Measurements from ENCODE around the gene PNPLA7. TPM values are rescaled to one million over a fixed set of nuclear protein-coding genes. Genes with fewer than 3 reads are reported as not detected.

The PNPLA7 gene
- total RNA-seq, 4 donors from 2014 or later, result 0.61 to 3.4 (median 0.91) TPM

DNA sequence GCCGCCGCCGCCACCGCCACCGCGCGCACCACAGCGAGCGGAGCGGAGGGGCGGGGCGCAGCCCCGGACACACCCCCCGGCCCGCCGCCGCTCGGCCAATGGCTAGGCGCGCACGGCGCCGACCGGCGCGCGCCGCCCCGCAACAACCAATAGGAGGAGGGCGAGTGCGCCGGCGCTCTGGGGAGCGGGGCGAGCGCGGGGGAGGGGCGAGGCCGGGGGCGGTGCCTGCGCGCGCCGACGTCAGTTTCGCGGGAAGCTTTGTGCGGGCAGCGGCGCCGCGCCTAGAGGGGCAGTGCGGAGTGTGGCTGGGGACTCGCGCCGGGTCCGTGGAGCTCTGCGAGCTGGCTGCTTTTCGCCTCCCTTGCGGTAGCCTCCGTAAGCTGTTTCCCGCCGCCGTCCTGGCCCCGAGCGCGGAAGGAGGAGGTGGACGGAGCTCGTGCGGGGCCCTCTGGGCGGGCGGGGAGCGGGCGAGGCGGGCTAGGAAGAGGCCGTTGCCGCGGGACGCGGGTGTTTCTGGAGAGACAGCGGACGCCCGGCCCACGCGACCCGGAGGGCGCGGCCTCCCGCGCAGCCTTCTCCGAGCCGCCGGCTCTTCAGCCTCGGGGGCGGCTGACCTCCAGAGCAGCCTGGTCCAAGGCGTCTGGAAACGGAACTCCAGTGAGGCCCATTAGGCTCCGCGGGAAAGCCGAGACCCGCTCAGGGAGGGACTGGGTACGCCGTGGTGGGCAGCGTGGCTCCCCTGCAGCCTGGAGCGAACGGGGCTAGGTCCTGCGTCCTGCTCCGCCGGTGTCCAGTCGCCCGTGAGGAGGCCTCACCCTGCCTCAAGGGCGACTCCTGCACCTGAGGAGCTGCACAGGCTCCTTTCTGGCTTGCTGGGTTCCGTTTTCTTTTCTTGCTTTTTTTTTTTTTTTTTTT lies 40.5 kb upstream of the PNPLA7 start, which contains the start of gene ZMYND19:
TSS of gene ZMYND19 (minus strand) at position 44 of the 915 bp plus-strand sequence. CDS start 249 bp downstream, outside the sequence.
- peak; percentile 57 for DNase-seq
- Histone ChIP-seq H3K9me3 (no peaks in the 10 kb centered on the region), H3K27me3 (no peaks in the 10 kb centered on the region), H3K4me1 (peaks cover 16 to 42% (median 19%) of the 10 kb centered on the region in 3 donors), H3K36me3 (peaks cover 18 to 31% (median 20%) of the 10 kb centered on the region in 3 donors), H3K4me3 (peak within 1 kb of the TSS; percentile 74 to 87 (median 81)), H3K27ac (peak within 1 kb of the TSS; percentile 80 to 90 (median 82))
- WGBS, 2 donors, result 0 to 2% methylated on average over 7 to 11 of the region's 113 CpGs
- intact Hi-C loops (cut with DNase I), result no loop called here
- TF ChIP-seq POLR2A (IDR thresholded peaks at IDR 0.05) (peak in 2 of 4 donors; percentile 11 to 48), CTCF (IDR thresholded peaks at IDR 0.05) (no peak)

DNA sequence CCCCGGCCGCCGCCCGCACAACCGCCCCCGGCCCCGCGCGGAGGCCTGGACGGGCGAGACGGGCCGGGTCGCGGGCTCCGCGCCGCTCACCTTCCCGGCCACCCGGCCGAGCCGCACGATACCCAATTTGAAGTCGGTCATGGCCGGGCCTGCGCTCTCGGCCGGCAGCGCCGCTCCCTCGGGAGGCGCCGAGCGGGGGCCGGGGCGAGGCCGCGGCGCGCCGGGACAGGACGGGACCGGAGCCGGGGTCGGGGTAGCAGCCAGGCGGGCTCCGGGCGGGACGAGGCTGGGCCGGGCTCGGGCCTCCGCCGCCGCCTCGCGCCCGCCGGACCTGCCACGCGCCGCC lies 39.9 kb upstream of the PNPLA7 start:
- Histone ChIP-seq H3K9me3 (no peaks in the 10 kb centered on the region), H3K4me3 (peak overlapping the region; percentile 49 to 82 (median 76)), H3K27me3 (no peaks in the 10 kb centered on the region), H3K36me3 (peaks cover 19 to 38% (median 22%) of the 10 kb centered on the region in 3 donors), H3K4me1 (peaks cover 16 to 42% (median 19%) of the 10 kb centered on the region in 3 donors), H3K27ac (peak overlapping the region; percentile 43 to 87 (median 82))
- intact Hi-C loops (cut with DNase I), result no loop called here
- TF ChIP-seq POLR2A (IDR thresholded peaks at IDR 0.05) (no peak), CTCF (IDR thresholded peaks at IDR 0.05) (no peak)
- DNase-seq, result no peak
- no CpG with 5 or more reads among the region's 61 CpGs for WGBS, 2 donors

- Histone ChIP-seq H3K27ac (peak overlapping the region; percentile 43 to 87 (median 82)), H3K4me3 (peak overlapping the region; percentile 49 to 82 (median 76)), H3K27me3 (no peaks in the 10 kb centered on the region), H3K4me1 (peaks cover 16 to 42% (median 19%) of the 10 kb centered on the region in 3 donors), H3K9me3 (no peaks in the 10 kb centered on the region), H3K36me3 (peaks cover 19 to 42% (median 22%) of the 10 kb centered on the region in 3 donors)
- 6% methylated on average over 10 of the region's 58 CpGs; no CpG with 5 or more reads in 1 of the 2 donors for WGBS, 2 donors
- TF ChIP-seq POLR2A (IDR thresholded peaks at IDR 0.05) (no peak), CTCF (IDR thresholded peaks at IDR 0.05) (no peak)
- intact Hi-C loops (cut with DNase I), result no loop called here
- DNase-seq, result no peak
Measured at GRCh38 chr9:137589441-137590122, 39.4 kb upstream of the PNPLA7 start.

DNA sequence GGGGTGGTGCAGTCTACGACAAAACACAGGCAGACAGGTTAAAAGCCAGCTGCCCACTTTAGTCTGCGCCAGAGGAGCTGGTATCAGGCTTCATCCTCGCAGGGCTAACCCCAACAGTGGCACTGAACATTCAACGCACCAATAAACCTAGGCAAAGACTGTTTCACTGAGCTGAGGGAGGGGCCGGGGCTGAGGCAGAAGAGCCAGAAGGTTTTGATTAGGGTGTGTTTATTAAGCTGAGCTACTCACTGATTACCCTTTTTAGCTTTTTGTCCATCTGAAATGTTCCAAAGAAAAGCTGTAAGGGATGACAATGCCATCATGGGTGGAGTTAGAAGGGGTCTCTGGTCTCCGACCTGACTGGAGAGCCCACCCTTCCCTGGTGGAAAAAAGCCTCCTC lies 38.7 kb upstream of the PNPLA7 start:
- no peak for DNase-seq
- Histone ChIP-seq H3K4me1 (peaks cover 16 to 36% (median 19%) of the 10 kb centered on the region in 3 donors), H3K4me3 (peak overlapping the region; percentile 49 to 82 (median 76)), H3K36me3 (peaks cover 19 to 49% (median 22%) of the 10 kb centered on the region in 3 donors), H3K9me3 (no peaks in the 10 kb centered on the region), H3K27ac (peak overlapping the region in 3 of 4 donors; percentile 43 to 87 (median 84)), H3K27me3 (no peaks in the 10 kb centered on the region)
- intact Hi-C loops (cut with DNase I), result no loop called here
- TF ChIP-seq POLR2A (IDR thresholded peaks at IDR 0.05) (no peak), CTCF (IDR thresholded peaks at IDR 0.05) (no peak)
- WGBS, 2 donors, result 69 to 84% methylated on average over 5 to 6 of the region's 6 CpGs
